ENCODE data around the gene SYNPO.

The SYNPO gene, protein sequence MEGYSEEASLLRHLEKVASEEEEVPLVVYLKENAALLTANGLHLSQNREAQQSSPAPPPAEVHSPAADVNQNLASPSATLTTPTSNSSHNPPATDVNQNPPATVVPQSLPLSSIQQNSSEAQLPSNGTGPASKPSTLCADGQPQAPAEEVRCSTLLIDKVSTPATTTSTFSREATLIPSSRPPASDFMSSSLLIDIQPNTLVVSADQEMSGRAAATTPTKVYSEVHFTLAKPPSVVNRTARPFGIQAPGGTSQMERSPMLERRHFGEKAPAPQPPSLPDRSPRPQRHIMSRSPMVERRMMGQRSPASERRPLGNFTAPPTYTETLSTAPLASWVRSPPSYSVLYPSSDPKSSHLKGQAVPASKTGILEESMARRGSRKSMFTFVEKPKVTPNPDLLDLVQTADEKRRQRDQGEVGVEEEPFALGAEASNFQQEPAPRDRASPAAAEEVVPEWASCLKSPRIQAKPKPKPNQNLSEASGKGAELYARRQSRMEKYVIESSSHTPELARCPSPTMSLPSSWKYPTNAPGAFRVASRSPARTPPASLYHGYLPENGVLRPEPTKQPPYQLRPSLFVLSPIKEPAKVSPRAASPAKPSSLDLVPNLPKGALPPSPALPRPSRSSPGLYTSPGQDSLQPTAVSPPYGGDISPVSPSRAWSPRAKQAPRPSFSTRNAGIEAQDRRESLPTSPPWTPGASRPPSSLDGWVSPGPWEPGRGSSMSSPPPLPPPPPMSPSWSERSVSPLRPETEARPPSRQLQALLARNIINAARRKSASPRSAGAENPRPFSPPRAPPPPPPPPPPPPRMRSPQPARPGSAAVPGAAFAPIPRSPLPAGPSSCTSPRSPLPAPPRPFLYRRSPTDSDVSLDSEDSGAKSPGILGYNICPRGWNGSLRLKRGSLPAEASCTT

DNA sequence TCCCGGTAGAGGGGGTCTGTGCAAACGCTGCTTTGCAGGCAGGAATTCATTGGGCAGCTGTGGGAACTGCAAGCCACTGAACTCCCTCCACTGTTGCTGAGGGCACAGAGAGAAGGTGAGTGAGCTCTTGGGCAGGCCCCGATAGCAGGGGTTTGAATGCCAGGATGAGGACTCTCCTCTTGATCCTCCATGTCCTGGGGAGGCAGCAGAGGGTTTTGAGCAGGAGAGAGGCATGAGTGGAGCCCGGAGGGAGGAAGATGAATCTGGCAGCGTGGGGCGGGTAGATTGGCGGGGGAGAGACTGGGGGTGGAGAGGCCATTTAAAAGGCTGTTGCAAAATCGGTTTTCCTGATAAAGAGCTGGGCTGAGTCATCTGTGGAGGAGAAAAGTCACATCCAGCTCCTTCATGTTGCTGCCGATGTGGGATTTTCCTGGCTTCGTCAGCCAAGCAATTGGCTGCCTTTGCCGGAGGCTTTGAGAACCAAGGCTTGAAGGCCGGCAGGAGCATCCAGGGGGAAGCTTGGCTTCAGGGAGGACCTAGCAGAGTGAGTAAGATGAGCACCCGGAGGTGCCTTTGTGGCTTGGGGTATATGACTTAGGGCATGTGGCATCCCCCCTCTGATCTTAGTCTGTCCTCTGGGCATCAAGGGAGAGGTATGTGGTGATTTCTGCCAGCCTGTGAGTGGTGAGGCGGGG, at the start of gene SYNPO:
TSS of gene SYNPO (plus strand) at position 350 of the 695 bp plus-strand sequence. CDS start 7,616 bp downstream, outside the sequence.
- DNase-seq (ENCODE audit: low spot score), result peak; percentile 65

DNA sequence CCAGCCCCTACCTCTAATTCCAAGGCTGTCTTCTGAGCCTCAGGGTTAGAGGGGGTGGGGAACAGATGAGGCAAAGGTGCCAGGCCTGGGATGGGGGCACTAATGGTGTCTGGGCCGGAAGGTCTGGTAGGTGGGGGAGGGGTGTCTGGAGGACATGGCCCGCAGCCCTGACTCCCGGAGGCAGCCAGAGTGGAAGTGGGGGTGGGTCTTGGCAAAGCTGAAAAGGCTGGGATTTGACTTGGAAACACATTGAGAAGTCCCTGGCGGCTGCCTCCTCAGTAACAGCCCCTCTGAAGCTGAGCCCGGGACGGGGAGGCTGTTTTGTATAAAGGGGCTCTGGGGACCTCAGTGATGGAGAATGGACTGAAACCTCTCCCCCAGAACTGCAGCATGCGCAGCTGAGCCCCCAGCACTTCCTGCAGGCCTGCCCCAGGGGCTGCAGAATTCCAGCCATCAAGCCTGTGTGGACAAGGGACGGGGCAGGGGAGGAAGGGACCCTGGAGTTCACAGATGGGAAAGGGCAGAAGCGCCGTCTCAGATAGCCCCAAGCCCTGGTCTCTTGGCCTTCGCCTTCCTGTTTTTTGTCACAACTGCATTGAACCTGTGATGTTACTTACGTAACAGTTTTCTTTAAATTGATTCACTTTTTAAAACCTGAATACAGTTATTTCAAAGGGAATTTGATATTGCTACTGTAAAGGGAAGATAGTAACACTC, 49.3 kb upstream of the SYNPO start:
- DNase-seq (ENCODE audit: low spot score), result no peak

DNA sequence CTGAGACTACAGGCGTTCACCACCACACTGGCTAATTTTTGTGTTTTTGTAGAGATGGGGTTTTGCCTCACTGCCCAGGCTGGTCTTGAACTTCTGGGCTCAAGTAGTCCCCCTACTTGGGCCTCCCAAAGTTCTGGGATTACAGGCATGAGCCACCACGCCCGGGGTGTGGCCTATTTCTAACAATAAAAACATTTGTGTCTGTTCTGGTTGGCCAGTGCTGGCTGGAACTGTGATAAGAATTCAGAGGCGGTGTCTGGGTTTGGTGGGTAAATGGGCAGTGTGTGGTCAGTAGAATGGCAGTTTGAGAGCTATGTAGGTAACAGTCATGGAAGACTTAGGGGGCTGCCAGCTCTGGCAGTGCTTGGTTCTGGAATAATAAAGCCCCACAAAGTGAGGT, 46.9 kb upstream of the SYNPO start:
- no peak for DNase-seq (ENCODE audit: low spot score)

DNA sequence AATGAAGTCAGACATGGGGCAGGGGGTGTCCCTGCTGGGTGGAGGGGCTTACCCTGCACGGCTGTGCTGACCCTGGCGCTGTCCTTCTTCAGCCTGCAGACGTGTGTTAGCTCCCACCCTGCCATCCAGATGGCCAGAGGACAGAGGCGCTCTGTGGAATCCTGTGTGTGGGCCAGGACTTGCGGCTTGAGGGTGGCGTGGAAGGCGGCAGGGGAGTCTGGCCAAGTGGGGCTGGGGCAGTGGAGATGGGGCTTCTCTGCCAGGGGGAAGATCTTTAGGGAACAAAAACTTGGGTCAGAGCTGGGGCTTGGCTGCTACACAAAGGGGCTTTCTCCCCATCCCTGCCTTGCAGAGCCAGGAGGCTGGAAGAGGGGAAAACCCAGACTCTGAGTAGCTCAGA, 46.5 kb upstream of the SYNPO start:
- no peak for DNase-seq (ENCODE audit: low spot score)

DNA sequence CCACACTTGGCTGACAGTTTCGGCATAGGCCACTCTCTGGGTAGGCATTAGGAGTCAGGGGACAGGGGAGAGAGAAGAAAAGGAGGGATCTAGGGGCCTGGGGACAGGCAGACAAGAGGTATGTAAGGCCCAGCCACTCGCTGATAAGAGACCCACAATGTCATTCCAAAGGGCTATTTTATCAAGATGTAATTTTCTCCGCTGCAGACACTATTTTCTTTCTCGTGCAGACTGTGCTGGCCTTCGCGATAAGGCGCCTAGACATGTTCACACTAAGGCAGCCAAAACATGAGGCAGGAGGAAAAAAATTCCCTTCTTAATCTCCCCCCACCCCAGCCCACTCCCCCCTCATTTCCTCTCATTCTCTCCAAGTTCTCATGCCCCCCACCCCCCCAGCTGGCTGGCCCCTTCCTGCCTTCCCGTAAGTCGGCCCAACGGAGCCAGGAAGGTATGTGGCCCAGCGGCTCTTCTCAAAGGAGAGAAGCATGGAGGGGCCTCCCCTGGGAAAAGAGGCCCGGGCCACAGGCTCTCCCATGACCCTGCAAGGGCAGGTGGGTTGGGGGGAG, 44.9 kb upstream of the SYNPO start:
- DNase-seq (ENCODE audit: low spot score), result no peak

DNA sequence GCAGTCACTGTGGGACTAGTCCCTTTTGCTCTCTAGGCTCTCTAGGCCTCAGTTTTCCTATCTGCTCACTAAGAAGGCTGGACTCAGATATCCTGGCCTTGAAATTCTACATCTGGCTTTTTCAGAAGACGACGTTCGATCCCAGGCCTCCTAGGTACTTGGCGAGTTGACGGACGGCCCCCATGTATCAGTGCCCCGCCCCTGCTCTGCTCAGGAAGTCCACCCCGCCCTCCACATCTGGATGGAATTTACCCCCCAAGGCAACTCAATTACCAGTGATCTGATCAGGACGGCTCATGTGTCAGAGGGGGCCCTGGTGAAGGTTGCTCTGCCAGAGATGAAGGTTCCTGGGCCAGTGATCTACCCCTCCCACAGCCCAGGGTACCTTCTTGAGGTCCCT, 44.1 kb upstream of the SYNPO start:
- no peak for DNase-seq (ENCODE audit: low spot score)

DNA sequence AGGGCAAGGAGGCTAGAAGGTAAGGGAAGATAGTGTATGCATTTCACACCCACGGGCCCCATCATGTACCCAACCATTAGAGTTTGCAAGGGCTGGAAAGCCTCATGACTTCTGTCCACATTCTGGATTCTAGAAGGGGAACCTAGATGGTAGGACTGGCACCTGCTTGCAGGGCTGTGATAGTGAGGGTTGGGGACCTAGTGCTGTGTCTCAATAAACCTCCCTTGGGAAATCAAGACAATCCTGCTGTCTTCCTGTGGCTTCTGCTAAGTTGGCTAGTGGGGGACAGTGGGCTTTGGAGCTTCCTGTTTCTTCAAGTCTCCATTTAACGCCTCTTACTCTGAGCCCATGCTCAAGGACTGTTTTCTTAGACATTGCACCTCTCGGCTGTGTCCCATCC, 43.6 kb upstream of the SYNPO start:
- no peak for DNase-seq (ENCODE audit: low spot score)

DNA sequence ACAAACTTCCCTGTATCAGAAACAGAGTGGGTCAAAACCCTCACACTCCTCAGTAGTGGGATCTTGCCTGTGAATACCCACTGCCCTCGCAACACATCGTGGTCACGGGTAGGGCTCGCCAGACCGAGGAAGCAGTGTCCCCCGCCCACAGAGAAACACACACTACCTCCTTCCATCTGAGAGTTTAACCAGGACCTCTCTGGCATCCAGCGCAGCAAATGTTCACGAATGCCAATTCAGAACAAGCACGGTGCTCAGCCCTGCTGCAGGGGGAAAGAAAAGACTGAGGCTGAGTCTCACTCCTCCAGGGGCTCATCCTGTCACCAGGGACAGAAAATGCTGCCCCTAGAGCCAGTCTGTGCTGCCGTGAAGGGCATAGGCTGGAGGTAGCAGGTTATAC, 42.5 kb upstream of the SYNPO start:
- DNase-seq (ENCODE audit: low spot score), result no peak

DNA sequence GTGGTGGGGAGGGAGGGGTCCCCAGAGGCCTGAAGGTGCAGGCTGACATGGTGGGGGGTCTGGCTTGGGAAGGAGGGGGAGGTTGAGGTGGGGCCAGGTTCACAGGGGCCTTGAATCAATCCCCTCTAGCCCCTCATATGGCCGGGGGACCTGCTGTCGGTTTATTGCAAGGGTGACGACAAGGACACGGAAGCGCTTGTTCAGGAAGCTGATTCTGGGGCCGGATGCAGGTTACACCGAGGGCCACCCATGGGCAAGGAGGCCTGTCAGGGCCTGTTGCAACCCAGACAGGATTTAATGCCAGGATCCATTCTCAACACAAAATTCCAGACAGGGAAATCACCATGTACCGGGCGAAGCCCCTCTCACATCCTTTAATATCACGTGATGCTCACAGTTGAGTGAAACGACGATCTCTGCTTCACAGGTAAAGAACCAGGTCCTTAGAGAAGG, 41.6 kb upstream of the SYNPO start:
- DNase-seq (ENCODE audit: low spot score), result no peak

DNA sequence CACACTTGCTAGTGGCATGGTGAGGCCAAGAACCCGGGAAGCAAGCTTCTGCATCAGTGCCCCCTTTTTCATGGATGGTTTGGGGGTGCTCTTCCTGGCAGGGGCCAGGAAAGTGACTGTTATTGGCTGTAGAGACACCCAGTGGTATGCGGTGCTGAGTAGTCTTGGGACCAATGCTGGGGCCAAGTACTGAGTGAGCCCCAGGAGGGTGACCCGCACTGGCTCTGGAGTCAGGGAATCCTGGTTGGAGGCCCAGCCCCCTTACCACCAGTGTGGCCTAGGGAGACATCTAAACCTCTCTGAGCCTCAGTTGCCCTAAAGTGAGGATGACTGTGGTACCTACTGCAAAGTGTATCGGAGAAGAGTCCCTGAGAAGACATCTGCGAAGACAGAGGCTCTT, 41.2 kb upstream of the SYNPO start:
- no peak for DNase-seq (ENCODE audit: low spot score)

DNA sequence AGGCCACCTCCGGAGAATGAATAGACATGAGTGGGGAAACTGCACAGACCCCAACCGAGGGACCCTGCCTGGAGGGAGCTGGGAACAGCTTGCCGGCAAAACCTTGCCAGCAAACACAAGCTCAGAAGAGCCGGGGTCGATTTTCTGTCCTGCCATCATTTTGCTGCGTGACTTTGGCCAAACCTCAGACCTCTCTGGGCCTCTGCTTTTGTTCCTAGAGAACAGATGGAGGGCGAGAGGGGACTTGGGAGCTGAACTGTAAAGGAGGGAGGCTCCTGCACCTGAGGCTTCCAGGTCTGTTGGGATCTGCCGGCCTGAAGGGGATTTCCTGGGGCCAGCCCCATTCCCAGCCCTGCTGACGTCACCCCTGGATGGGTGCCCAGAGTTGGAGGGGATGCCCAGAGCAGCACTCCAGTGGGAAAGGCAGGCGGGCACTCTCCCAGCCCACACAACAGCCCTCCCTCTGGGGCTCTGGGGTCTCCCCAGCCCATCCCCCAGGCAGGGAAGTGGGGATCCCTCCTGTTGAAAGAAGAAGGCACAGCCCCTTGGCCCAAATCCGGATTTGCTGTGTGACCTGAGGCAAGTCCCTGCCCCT, 40.4 kb upstream of the SYNPO start:
- DNase-seq (ENCODE audit: low spot score), result no peak

DNA sequence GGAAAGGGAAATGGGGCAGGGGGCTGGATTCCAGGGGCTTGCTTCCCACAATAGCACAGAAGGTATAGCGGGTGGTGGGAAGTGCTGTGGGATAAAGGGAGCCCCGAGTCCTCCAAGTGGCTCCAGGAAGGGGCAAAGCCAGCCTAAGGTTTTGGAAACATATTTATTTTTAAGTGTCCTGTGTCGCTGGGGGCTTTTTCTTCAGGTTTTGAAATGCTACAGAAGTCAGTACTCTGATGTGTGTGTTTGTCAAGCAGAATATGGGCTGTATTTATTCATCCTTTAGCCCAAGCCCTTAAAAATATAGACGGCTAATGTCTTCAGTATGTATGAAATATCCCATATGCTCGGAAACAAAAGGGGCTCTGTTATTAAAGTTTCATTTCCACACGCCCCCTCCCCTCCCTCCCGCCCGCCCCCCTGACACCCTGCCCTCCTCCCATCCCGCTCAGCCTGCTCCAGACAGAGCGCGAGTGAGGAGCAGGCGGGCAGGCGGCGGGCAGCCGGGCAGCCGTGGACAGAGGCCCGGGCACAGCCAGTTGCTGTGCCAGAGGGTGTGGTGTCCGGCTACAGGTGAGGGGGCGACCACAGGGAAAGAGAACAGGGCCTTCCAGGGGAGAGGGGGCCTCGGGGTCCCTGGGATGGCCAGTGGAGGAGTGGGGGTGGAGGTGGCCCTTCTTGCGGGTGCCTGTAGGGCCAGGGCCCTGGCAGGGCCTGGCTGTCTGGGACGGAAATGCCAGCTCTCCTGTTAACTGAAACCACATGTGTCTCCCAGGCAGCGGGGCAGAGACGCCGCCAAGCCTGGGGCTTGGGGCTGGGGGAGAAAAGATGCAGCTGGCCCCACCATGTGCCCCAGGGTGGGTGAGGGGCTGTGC, 39.6 kb upstream of the SYNPO start:
- no peak for DNase-seq (ENCODE audit: low spot score)

DNA sequence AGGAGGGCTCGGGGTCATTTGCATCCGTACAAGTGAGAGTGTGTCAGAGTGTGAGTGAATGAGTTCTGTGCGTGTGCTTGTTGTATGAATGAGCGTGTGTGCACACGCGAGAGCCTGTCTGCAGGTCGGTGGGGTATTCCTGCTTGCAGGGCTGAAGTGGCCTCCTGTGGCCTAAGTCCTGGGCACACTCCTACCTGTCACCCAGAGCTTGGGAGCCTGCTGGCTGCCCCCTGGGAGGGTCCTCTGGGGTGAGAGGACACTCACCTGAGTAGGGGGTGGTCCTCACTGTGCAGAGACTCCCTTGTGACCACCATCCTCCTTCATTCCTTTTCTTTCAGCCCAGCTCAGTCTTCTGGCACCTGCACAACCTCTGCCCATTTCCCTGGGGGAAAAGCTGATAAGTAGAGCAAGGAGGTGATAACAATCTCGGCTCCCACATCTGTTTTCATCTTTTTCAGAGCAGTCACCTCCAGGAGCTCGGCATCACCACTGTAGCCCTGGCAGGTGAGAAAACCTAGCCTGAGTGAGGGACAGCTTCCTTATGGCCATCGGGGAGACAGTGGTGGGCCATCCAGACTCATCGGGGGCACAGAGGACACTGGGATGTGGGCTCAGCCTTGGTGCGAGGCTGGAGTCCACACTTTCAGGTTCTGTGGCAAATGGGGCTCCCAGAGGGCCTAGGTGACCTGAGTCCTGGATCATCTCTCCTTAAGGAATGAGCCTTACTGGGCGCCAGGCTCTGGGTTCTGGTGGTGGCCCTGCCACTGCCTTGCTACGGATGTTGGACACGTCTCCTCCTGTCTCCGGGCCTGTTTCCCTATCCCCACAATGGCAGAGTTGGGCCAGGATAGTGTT, 38.7 kb upstream of the SYNPO start:
- no peak for DNase-seq (ENCODE audit: low spot score)

DNA sequence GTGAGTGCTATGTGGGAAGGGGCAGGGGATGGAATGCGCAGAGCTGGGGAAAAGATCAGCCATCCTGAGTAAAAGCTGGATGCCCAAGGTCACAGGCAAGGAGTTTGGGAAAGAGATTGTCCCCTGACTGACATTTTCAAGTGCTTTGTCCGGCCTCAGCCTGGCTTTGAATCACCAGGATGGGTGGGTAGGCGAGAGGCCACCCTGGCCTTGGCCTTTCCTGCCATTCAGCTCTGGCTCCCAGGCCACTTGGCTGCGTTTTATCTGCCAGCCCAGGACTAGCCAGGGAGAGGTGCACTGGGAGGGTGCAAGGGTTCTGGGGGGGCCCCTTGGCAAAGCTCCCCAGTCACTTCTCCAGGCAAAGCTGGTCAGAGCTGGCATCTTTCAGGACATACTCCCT, 37.4 kb upstream of the SYNPO start:
- DNase-seq (ENCODE audit: low spot score), result no peak

DNA sequence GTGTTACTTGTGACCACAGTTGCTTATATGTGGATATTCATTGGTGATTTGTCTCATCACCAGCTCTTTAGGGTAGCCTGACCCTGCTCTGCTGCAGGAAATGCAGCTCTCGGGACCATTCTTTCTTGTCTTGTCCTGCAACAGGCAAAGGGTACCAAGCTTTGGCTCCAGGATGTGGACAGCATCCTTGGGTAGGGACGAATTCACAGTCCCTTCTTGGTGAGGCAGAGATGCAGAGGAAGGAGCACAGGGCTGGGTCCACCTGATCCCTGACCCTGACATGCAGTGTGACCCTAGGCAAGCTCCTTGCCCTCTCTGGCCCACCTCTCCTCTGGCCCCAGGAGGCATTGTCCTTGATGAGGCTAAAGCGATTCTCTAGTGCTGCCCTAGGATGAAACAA, 37.0 kb upstream of the SYNPO start:
- no peak for DNase-seq (ENCODE audit: low spot score)

DNA sequence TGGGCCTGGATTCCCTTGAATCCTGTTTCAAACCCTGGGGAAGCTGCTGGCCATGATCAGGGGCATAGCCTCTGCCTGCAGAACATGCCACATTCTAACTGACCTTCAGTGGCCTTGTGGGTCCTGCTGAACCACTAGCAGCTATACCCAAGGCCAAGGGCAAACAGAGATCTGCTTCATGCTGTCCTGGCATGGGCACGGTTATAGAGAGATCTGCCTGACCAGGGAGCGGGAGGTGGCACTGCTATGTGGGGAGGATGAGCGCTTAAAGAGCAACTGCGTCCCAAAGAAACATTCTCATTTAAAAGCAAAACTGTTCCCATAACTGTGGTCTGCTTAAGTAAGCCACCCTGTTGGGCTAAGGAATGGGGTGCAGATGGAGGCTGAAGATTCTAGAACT, 36.5 kb upstream of the SYNPO start:
- no peak for DNase-seq (ENCODE audit: low spot score)

DNA sequence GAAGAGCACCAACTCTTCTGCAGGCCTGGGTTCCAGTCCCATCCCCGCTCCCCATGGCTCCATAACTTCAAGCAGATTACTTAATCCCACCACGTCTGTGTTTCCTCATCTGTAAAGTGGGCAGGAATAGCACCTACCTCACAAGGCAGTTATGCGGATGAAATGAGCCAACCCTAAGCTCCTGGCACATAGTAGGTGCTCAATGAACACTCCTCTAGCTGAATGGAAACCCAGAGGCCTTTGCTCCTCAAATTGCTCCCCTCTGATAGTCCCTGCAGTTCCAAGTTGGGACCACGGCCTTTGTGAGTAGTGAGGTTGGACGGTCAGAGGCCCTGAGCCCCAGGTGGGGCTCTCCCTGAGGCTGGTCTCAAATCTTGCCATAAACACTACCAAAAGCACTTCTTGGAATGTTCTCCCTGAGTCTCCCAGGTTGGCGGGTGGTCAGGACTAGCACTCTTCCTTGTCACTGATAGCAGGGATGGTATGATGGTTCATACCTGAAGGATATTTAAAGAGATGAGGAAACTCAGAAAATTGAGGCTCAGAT, 35.5 kb upstream of the SYNPO start:
- no peak for DNase-seq (ENCODE audit: low spot score)

DNA sequence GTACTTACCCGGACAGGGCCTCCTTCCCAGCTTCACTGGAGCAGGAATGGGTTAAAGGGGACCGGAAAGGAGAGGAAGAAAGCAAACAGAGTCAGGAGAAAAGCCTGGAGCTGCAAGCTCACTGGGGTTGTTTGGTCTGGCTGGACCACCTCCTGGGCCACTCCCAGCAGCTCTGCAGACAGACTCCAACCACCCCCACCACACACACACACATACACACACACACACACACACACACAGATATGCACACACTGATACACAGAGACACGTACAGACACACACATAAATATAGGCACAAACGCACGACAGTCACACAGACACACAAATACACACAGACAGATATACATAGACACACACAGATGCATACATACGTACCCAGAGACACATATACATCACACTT, 34.9 kb upstream of the SYNPO start:
- no peak for DNase-seq (ENCODE audit: low spot score)

DNA sequence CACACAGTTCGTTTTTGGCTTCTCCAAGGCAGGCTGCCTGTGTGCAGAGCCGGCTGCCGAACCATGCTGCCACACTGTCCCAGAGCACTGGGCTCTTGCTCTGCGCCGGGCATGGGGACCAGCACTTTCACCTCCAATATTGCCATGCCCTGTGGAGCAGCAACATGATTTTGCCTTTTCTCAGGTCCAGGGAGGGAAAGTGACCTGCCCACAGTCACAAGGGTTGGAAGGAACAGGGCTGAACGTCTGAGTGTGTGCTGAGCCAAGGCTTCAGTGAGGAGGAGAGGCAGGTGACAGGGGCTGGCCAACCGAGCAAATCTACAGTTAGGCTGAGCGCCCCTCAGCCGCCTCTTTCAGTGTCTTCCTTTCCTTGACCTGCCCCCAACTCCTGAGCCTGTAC, 34.0 kb upstream of the SYNPO start:
- no peak for DNase-seq (ENCODE audit: low spot score)

All from RKO (cell line).